HL-60 (cell line): ENCODE measurements around the gene MEIKIN.

ENCODE experiments used
- POLR2AphosphoS5 ChIP-seq: IDR thresholded peaks from 2 replicates; pipeline ENCODE4 v1.6.1; 2012; ENCODE audit warnings: low read depth
- TF ChIP-seq, protein P1 (sequence below): IDR thresholded peaks from one replicate; pipeline ENCODE4 v1.5.1; 2011; ENCODE audit warnings: low read length, control low read depth, inconsistent platforms; ENCODE audit not compliant: insufficient read depth
- TF ChIP-seq, protein P2 (sequence below): IDR thresholded peaks from 2 replicates; pipeline ENCODE4 v1.6.1; 2012; ENCODE audit warnings: low read depth; ENCODE audit not compliant: insufficient replicate concordance

DNA sequence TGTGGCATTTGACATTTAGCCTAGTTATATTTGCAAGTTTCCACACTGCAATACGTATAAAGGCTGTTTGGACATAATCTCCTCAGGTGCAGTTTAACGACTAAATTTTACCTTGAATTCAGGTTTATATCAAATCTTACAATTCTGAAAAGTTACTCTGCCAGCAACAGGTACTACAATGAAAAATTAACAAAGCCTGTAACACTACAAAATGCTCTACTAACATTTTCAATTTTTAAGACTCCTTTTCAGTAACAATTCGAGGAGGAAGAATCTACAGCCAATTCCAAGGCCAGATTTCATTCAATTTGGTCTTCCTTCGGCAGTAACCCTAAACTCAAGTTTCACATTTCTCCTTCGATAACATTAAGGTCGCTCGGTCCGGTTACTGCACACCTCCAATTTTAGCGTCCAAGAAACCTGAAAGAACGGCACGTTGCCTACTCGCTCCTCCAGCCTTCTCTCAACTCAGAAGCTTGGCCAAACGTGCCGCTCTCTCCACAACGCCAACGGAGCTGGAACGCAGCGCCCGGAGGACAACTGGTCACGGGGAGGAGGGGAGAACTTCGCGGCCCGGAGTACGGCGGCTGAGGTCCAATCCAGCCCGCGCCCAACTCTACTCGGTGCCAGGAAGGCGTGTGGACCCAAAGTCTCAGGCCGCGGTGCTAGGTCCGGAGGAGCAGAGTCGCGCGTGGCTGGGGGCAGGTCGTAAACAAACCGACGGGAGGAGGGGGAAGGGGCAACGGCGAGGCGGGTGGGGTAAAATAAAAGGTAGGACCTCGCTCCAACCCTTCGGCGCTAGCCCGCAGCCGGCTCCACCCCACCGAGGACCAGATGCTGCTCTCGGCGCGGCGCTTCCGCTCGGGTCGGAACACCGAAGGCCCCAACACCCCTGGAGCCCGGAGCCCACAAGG is 149.3 kb downstream of the MEIKIN start:
- TF ChIP-seq, protein P1, sequence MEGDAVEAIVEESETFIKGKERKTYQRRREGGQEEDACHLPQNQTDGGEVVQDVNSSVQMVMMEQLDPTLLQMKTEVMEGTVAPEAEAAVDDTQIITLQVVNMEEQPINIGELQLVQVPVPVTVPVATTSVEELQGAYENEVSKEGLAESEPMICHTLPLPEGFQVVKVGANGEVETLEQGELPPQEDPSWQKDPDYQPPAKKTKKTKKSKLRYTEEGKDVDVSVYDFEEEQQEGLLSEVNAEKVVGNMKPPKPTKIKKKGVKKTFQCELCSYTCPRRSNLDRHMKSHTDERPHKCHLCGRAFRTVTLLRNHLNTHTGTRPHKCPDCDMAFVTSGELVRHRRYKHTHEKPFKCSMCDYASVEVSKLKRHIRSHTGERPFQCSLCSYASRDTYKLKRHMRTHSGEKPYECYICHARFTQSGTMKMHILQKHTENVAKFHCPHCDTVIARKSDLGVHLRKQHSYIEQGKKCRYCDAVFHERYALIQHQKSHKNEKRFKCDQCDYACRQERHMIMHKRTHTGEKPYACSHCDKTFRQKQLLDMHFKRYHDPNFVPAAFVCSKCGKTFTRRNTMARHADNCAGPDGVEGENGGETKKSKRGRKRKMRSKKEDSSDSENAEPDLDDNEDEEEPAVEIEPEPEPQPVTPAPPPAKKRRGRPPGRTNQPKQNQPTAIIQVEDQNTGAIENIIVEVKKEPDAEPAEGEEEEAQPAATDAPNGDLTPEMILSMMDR, result no peak
- TF ChIP-seq, protein P2, sequence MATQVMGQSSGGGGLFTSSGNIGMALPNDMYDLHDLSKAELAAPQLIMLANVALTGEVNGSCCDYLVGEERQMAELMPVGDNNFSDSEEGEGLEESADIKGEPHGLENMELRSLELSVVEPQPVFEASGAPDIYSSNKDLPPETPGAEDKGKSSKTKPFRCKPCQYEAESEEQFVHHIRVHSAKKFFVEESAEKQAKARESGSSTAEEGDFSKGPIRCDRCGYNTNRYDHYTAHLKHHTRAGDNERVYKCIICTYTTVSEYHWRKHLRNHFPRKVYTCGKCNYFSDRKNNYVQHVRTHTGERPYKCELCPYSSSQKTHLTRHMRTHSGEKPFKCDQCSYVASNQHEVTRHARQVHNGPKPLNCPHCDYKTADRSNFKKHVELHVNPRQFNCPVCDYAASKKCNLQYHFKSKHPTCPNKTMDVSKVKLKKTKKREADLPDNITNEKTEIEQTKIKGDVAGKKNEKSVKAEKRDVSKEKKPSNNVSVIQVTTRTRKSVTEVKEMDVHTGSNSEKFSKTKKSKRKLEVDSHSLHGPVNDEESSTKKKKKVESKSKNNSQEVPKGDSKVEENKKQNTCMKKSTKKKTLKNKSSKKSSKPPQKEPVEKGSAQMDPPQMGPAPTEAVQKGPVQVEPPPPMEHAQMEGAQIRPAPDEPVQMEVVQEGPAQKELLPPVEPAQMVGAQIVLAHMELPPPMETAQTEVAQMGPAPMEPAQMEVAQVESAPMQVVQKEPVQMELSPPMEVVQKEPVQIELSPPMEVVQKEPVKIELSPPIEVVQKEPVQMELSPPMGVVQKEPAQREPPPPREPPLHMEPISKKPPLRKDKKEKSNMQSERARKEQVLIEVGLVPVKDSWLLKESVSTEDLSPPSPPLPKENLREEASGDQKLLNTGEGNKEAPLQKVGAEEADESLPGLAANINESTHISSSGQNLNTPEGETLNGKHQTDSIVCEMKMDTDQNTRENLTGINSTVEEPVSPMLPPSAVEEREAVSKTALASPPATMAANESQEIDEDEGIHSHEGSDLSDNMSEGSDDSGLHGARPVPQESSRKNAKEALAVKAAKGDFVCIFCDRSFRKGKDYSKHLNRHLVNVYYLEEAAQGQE, result no peak
- TF ChIP-seq POLR2AphosphoS5, result no peak; the same call in 1 of the 2 replicates
